ENCODE data around the gene FUT6. TPM values are rescaled to one million over a fixed set of nuclear protein-coding genes. Genes with fewer than 3 reads are reported as not detected.
"Not testable (repeated sequence)": the region's sequence is repeated elsewhere in the genome, so short reads cannot be mapped to it uniquely, and the experiment has no call there.

Gene FUT6
- not detected for total RNA-seq (2013)
- polyA plus RNA-seq: not detected
- 0.14 TPM in 1 of 2 replicates, not detected in the other for polyA minus RNA-seq
- total RNA-seq: 0 to 0.69 (median 0.07) reads per million in 11 experiments

GRCh38 chr19:5839065-5840017, at the start of gene FUT6:
Gene FUT6, minus strand, starts transcription at chr19:5839702. Its CDS starts 7,135 bp downstream, at chr19:5832567.
- Histone ChIP-seq H3K4me2 (replicated peaks; ENCODE audit: extremely low read depth, low read length, poor library complexity, severe bottlenecking) (no peak within 1 kb of the TSS), H3K9ac (ENCODE audit: insufficient read depth, low read length, poor library complexity, severe bottlenecking) (no peak within 1 kb of the TSS), H3K27ac (ENCODE audit: low read depth in 1 of 2, low read length in 2 of 2) (no peak within 1 kb of the TSS), H3K36me3 (replicated peaks in 1 of 2; ENCODE audit: control insufficient read depth in 1 of 2, insufficient read depth in 2 of 2, low read length in 2 of 2) (no peaks in the 10 kb centered on the region), H3K9me3 (replicated peaks in 1 of 2; ENCODE audit: control insufficient read depth in 1 of 2, insufficient read depth in 1 of 2, low read length in 2 of 2) (no peaks in the 10 kb centered on the region), H3K4me3 (replicated peaks in 1 of 3; ENCODE audit: low read depth in 2 of 3, low read length in 3 of 3) (no peak within 1 kb of the TSS), H3K27me3 (ENCODE audit: control insufficient read depth in 2 of 2, insufficient read depth in 2 of 2, low read length in 2 of 2) (peaks cover 0 to 6% of the 10 kb centered on the region in 2 donors), H2AFZ (ENCODE audit: insufficient read depth, low read depth, low read length, poor library complexity, severe bottlenecking) (peak within 1 kb of the TSS; percentile 46), H4K20me1 (ENCODE audit: insufficient read depth, low read length) (no peaks in the 10 kb centered on the region), H3K4me1 (ENCODE audit: control insufficient read depth in 1 of 2, insufficient read depth in 2 of 2, low read length in 2 of 2) (peaks cover 7 to 10% of the 10 kb centered on the region in 2 donors), H3K79me2 (ENCODE audit: insufficient read depth, low read length) (no peaks in the 10 kb centered on the region)
- peak within 1 kb of the TSS in 2 of 7 donors; percentile 38 to 80 for H3K27ac Mint-ChIP-seq
- peak within 1 kb of the TSS in 1 of 2 donors; percentile 26 for H3K4me3 Mint-ChIP-seq
- no peak for DNase-seq
- no peak for TF ChIP-seq CTCF (IDR thresholded peaks at IDR 0.05)
- 71% methylated on average over 4 of the region's 9 CpGs for WGBS (ENCODE audit: insufficient coverage)
- peaks cover 16% of the 10 kb centered on the region for H3K4me1 Mint-ChIP-seq
- intact Hi-C loops (cut with micrococcal nuclease): no loop called here
- no peaks in the 10 kb centered on the region for H3K9me3 Mint-ChIP-seq
- no peaks in the 10 kb centered on the region for H3K36me3 Mint-ChIP-seq
- H3K27me3 Mint-ChIP-seq (ENCODE audit: low read depth in 3 of 3): peaks cover 2 to 10% (median 10%) of the 10 kb centered on the region in 3 donors

GRCh38 chr19:5884065-5884811, 44.7 kb upstream of the FUT6 start:
- H3K27ac Mint-ChIP-seq; H3K4me3 ChIP-seq (replicated peaks in 1 of 3; ENCODE audit: low read depth in 2 of 3, low read length in 3 of 3); H3K4me3 Mint-ChIP-seq; H3K36me3 ChIP-seq (replicated peaks in 1 of 2; ENCODE audit: control insufficient read depth in 1 of 2, insufficient read depth in 2 of 2, low read length in 2 of 2); H3K27me3 ChIP-seq (ENCODE audit: control insufficient read depth in 2 of 2, insufficient read depth in 2 of 2, low read length in 2 of 2); H3K36me3 Mint-ChIP-seq; H3K4me1 Mint-ChIP-seq; H3K79me2 ChIP-seq (ENCODE audit: insufficient read depth, low read length); H3K9me3 ChIP-seq (replicated peaks in 1 of 2; ENCODE audit: control insufficient read depth in 1 of 2, insufficient read depth in 1 of 2, low read length in 2 of 2); H3K9ac ChIP-seq (ENCODE audit: insufficient read depth, low read length, poor library complexity, severe bottlenecking); H2AFZ ChIP-seq (ENCODE audit: insufficient read depth, low read depth, low read length, poor library complexity, severe bottlenecking); H3K27ac ChIP-seq (ENCODE audit: low read depth in 1 of 2, low read length in 2 of 2); H3K9me3 Mint-ChIP-seq; H3K4me2 ChIP-seq (replicated peaks; ENCODE audit: extremely low read depth, low read length, poor library complexity, severe bottlenecking); H3K4me1 ChIP-seq (ENCODE audit: control insufficient read depth in 1 of 2, insufficient read depth in 2 of 2, low read length in 2 of 2); intact Hi-C loops (cut with micrococcal nuclease); H4K20me1 ChIP-seq (ENCODE audit: insufficient read depth, low read length): not testable (repeated sequence)
- WGBS (ENCODE audit: insufficient coverage): 100% methylated on average over 3 of the region's 11 CpGs
- H3K27me3 Mint-ChIP-seq (ENCODE audit: low read depth in 3 of 3): peaks cover 17 to 27% (median 23%) of the 10 kb centered on the region in 3 donors
- peak in 1 of 3 donors; percentile 21 for DNase-seq

- H3K27ac Mint-ChIP-seq; H3K36me3 Mint-ChIP-seq; H3K4me1 Mint-ChIP-seq; H3K27ac ChIP-seq (ENCODE audit: low read depth in 1 of 2, low read length in 2 of 2); DNase-seq; H3K4me2 ChIP-seq (replicated peaks; ENCODE audit: extremely low read depth, low read length, poor library complexity, severe bottlenecking); H2AFZ ChIP-seq (ENCODE audit: insufficient read depth, low read depth, low read length, poor library complexity, severe bottlenecking); H3K9me3 Mint-ChIP-seq; H3K9ac ChIP-seq (ENCODE audit: insufficient read depth, low read length, poor library complexity, severe bottlenecking); H3K4me3 Mint-ChIP-seq; H3K4me3 ChIP-seq (replicated peaks in 1 of 3; ENCODE audit: low read depth in 2 of 3, low read length in 3 of 3); H3K79me2 ChIP-seq (ENCODE audit: insufficient read depth, low read length); H3K9me3 ChIP-seq (replicated peaks in 1 of 2; ENCODE audit: control insufficient read depth in 1 of 2, insufficient read depth in 1 of 2, low read length in 2 of 2); H3K36me3 ChIP-seq (replicated peaks in 1 of 2; ENCODE audit: control insufficient read depth in 1 of 2, insufficient read depth in 2 of 2, low read length in 2 of 2); H4K20me1 ChIP-seq (ENCODE audit: insufficient read depth, low read length); H3K4me1 ChIP-seq (ENCODE audit: control insufficient read depth in 1 of 2, insufficient read depth in 2 of 2, low read length in 2 of 2); intact Hi-C loops (cut with micrococcal nuclease); H3K27me3 ChIP-seq (ENCODE audit: control insufficient read depth in 2 of 2, insufficient read depth in 2 of 2, low read length in 2 of 2): not testable (repeated sequence)
- peaks cover 18 to 29% (median 27%) of the 10 kb centered on the region in 3 donors for H3K27me3 Mint-ChIP-seq (ENCODE audit: low read depth in 3 of 3)
- WGBS (ENCODE audit: insufficient coverage): 74% methylated on average over 3 of the region's 13 CpGs
These were observed 43.8 kb upstream of the FUT6 start for GRCh38 chr19:5883157-5883873.

All from CD14-positive monocyte (primary cell).